ENCODE results near the gene PCMT1. TPM values are rescaled to one million over a fixed set of nuclear protein-coding genes. Genes with fewer than 3 reads are reported as not detected.

PCMT1 gene
- total and polyA plus RNA-seq, 9 of the 15 experiments (the other 6 are each of a cell fraction or from before 2014, with no cell fraction given), result 217 to 541 (median 327) TPM

GRCh38 chr6:149728499-149729234, 20.9 kb upstream of the PCMT1 start:
- CTCF ChIA-PET (ENCODE audit: low intra/inter-chr PET ratio), result interaction anchor here (0.6 kb wide), 1 partner anchor 79 kb away, joined by 3 read pairs; no protein-coding TSS in a partner anchor
- peak overlapping the region; percentile 64 to 89 for H3K9ac ChIP-seq (ENCODE audit: insufficient read depth in 1 of 2, low read depth in 2 of 2, low read length in 2 of 2)
- TF ChIP-seq DEAF1 (CRISPR knock-in tag; IDR thresholded peaks at IDR 0.05), result 0 out of 2 replicates have a peak, but pooled peaks have one; percentile 50
- TF ChIP-seq SMARCC2 (IDR thresholded peaks at IDR 0.05; ENCODE audit: low read depth), result peak; percentile 95
- TF ChIP-seq ZKSCAN1 (IDR thresholded peaks at IDR 0.05; ENCODE audit: low read depth, low read length), result peak; percentile 91
- no peak for TF ChIP-seq MCM7 (IDR thresholded peaks at IDR 0.05)
- no peak for TF ChIP-seq ZNF23 (CRISPR knock-in tag; IDR thresholded peaks at IDR 0.05)
- no peak for TF ChIP-seq BRD4 (IDR thresholded peaks at IDR 0.05)
- peak; percentile 95 for TF ChIP-seq TCF3 (CRISPR knock-in tag; IDR thresholded peaks at IDR 0.05)
- TF ChIP-seq SMAD4 (CRISPR knock-in tag; conservative IDR thresholded peaks at IDR 0.05), result peak; percentile 90
- TF ChIP-seq EP400 (IDR thresholded peaks at IDR 0.05), result peak; percentile 65
- no peak for TF ChIP-seq SIN3B (IDR thresholded peaks at IDR 0.05; ENCODE audit: low read depth)
- TF ChIP-seq SRSF1 (IDR thresholded peaks at IDR 0.05; ENCODE audit: low read depth, low read length), result no peak
- 0 out of 2 replicates have a peak, but pooled peaks have one; percentile 55 for TF ChIP-seq ZZZ3 (IDR thresholded peaks at IDR 0.05)
- peak; percentile 81 for TF ChIP-seq PML (IDR thresholded peaks at IDR 0.05; ENCODE audit: low read length)
- TF ChIP-seq LEF1 (IDR thresholded peaks at IDR 0.05), result peak; percentile 98
- no peak for TF ChIP-seq ETS2 (tag; IDR thresholded peaks at IDR 0.05; ENCODE audit: borderline replicate concordance, poor library complexity, severe bottlenecking)
- no peak for TF ChIP-seq ATF1 (CRISPR knock-in tag; IDR thresholded peaks at IDR 0.05)
- peak; percentile 53 for TF ChIP-seq ATF1 (tag; IDR thresholded peaks at IDR 0.05)
- TF ChIP-seq THAP12 (CRISPR knock-in tag; IDR thresholded peaks at IDR 0.05), result no peak
- peak; percentile 62 for TF ChIP-seq ZNF589 (CRISPR knock-in tag; IDR thresholded peaks at IDR 0.05; ENCODE audit: low read depth)

More at GRCh38 chr6:149728499-149729234, 20.9 kb upstream of the PCMT1 start:
- intact Hi-C loops (cut with micrococcal nuclease), result loop anchor here (1.0 kb wide), 1 partner anchor 18 kb away; the partner anchor contains the start of gene NUP43
- POLR2A ChIA-PET, result interaction anchor here (0.6 to 1.4 kb wide), 7 partner anchors 11 to 50 kb away, joined by 3 to 13 read pairs (median 3); partner anchors contain the start of genes LATS1 and NUP43
- BruUV-seq (replicated peaks), result no TSS peak
- 21% methylated on average over 5 of the region's 5 CpGs for WGBS (ENCODE audit: insufficient coverage, low coverage, missing lambda C conversion rate)
- Histone ChIP-seq H3K27me3 (ENCODE audit: control insufficient read depth in 2 of 2, insufficient read depth in 2 of 2, low read length in 2 of 2) (no peaks in the 10 kb centered on the region), H4K20me1 (replicated peaks; ENCODE audit: control insufficient read depth, insufficient read depth, low read length) (no peaks in the 10 kb centered on the region), H3K79me2 (ENCODE audit: control insufficient read depth, insufficient read depth, low read length) (peaks cover 14% of the 10 kb centered on the region; the same call in 2 of the 3 replicates), H2AFZ (ENCODE audit: low read depth, low read length) (peak overlapping the region; percentile 58), H3K4me1 (replicated peaks in 1 of 2; ENCODE audit: control insufficient read depth in 2 of 2, insufficient read depth in 2 of 2, low read length in 2 of 2) (peaks cover 17 to 41% of the 10 kb centered on the region in 2 experiments), H3K9me3 (replicated peaks; ENCODE audit: control insufficient read depth, insufficient read depth, low read depth, low read length) (no peaks in the 10 kb centered on the region), H3K4me2 (ENCODE audit: insufficient read depth, low read length) (peak overlapping the region; percentile 72), H3K36me3 (ENCODE audit: control insufficient read depth, insufficient read depth, low read length) (peaks cover 85% of the 10 kb centered on the region), H3K4me3 (no peak overlapping the region), H3K27ac (ENCODE audit: extremely low read depth, low read depth, low read length) (peak overlapping the region; percentile 95), H3K9me1 (ENCODE audit: control insufficient read depth, insufficient read depth, low read length) (no peaks in the 10 kb centered on the region)
- DNase-seq (ENCODE audit: extremely low read depth in 1 of 4, low spot score in 3 of 4) (peak; percentile 85 to 98 (median 92)), ATAC-seq (peak; percentile 96), FAIRE-seq (peak; percentile 99)
- in situ Hi-C loops (cut with MboI), result loop anchor here (10.0 kb wide), 1 partner anchor 196 kb away; the partner anchor contains the start of gene RAET1G
